IMR-90 (cell line): ENCODE measurements around the gene PAAF1. TPM values are rescaled to one million over a fixed set of nuclear protein-coding genes. Genes with fewer than 3 reads are reported as not detected.

Experiments used
- ATAC-seq: fragments of 200-7000 bp; cut with Tn5 transposase; 2 replicates; pipeline ENCODE4 v1.9.1; 2020; ENCODE audit warnings: low read depth, mild to moderate bottlenecking, moderate library complexity
- BruUV-seq: library from RNA; stranded (reverse); fragments of 400-500 nt; replicated peaks from 2 replicates; lab custom pipeline; 2021; lab: Mats Ljungman, UMichigan
- CTCF ChIA-PET: fragments of 300-600 bp; formaldehyde crosslinking; extraction: SDS; loops from one replicate; lab custom pipeline; 2021; ENCODE audit warnings: antibody characterized with exemption; lab: Yijun Ruan, JAX
- POLR2A ChIA-PET: fragments of 300-600 bp; sonication (Branson Sonifier 250); formaldehyde crosslinking; loops from one replicate; lab custom pipeline; 2022; ENCODE audit warnings: antibody characterized with exemption; ENCODE audit not compliant: unreplicated experiment; lab: Charles Lee
- DNase-seq: peaks from one replicate; pipeline ENCODE4 v3.0.0; 2013
- H2AFZ ChIP-seq: replicated peaks from 2 replicates; pipeline ENCODE3; 2013; ENCODE audit warnings: low read length, mild to moderate bottlenecking; ENCODE audit not compliant: poor library complexity
- H2AK5ac ChIP-seq: 2 replicates; pipeline ENCODE4 v1.6.1; 2013; ENCODE audit warnings: low read depth, low read length, inconsistent platforms
- H2AK9ac ChIP-seq: replicated peaks from 2 replicates; pipeline ENCODE3; 2013; ENCODE audit warnings: mild to moderate bottlenecking, low read depth, low read length, moderate library complexity; ENCODE audit not compliant: poor library complexity
- H2BK120ac ChIP-seq: 2 replicates; pipeline ENCODE4 v1.6.1; 2013; ENCODE audit warnings: low read depth, low read length, inconsistent platforms
- H2BK15ac ChIP-seq: 3 replicates; pipeline ENCODE4 v1.6.1; 2013; ENCODE audit warnings: low read depth, low read length, inconsistent platforms
- H2BK20ac ChIP-seq: 2 replicates; pipeline ENCODE4 v1.6.1; 2013; ENCODE audit warnings: low read depth, mild to moderate bottlenecking, inconsistent platforms, low read length, moderate library complexity
- H2BK5ac ChIP-seq: 2 replicates; pipeline ENCODE4 v1.6.1; 2013; ENCODE audit warnings: mild to moderate bottlenecking, low read depth, low read length, inconsistent platforms; ENCODE audit not compliant: poor library complexity, severe bottlenecking
- H3K14ac ChIP-seq: replicated peaks from 2 replicates; pipeline ENCODE4 v1.6.1; 2013; ENCODE audit warnings: low read depth, low read length, inconsistent platforms
- H3K18ac ChIP-seq: 2 replicates; pipeline ENCODE4 v1.6.1; 2013; ENCODE audit warnings: low read depth, low read length, control low read depth
- H3K23ac ChIP-seq: 2 replicates; pipeline ENCODE4 v1.6.1; 2013; ENCODE audit warnings: low read depth, low read length, inconsistent platforms
- H3K27ac ChIP-seq: 2 replicates; pipeline ENCODE4 v1.5.1; 2013; ENCODE audit warnings: mild to moderate bottlenecking, control low read depth, low read length; ENCODE audit not compliant: insufficient read depth
- H3K27me3 ChIP-seq: 2 replicates; pipeline ENCODE4 v1.6.1; 2013; ENCODE audit warnings: low read length; ENCODE audit not compliant: control insufficient read depth, insufficient read depth
- H3K36me3 ChIP-seq: 2 replicates; pipeline ENCODE4 v1.6.1; 2013; ENCODE audit warnings: low read length, mixed read lengths; ENCODE audit not compliant: control insufficient read depth, insufficient read depth
- H3K4ac ChIP-seq: 2 replicates; pipeline ENCODE4 v1.6.1; 2013; ENCODE audit warnings: low read depth, low read length, inconsistent platforms
- H3K4me1 ChIP-seq: 2 replicates; pipeline ENCODE4 v1.6.1; 2013; ENCODE audit warnings: low read length, mixed read lengths; ENCODE audit not compliant: control insufficient read depth, insufficient read depth
- H3K4me2 ChIP-seq: 2 replicates; pipeline ENCODE4 v1.6.1; 2013; ENCODE audit warnings: low read depth, mild to moderate bottlenecking, control low read depth, low read length, moderate library complexity
- H3K4me3 ChIP-seq: 2 replicates; pipeline ENCODE4 v1.5.1; 2013; ENCODE audit warnings: low read depth, mild to moderate bottlenecking, control low read depth, low read length, moderate library complexity; ENCODE audit not compliant: insufficient read depth
- H3K56ac ChIP-seq: 2 replicates; pipeline ENCODE4 v1.6.1; 2013; ENCODE audit warnings: low read length, inconsistent platforms; ENCODE audit not compliant: insufficient read depth; ENCODE audit errors: extremely low read depth
- H3K79me1 ChIP-seq, 2 experiments: 2 replicates each; pipeline ENCODE4 v1.6.1; 2013; ENCODE audit warnings: low read length in 2 of 2, inconsistent platforms in 1 of 2, low read depth in 1 of 2
- H3K9ac ChIP-seq: 2 replicates; pipeline ENCODE4 v1.6.1; 2013; ENCODE audit warnings: low read depth, low read length, control low read depth
- H3K9me1 ChIP-seq: 2 replicates; pipeline ENCODE4 v1.6.1; 2013; ENCODE audit warnings: low read length, inconsistent platforms; ENCODE audit not compliant: insufficient read depth
- H3K9me3 ChIP-seq: 2 replicates; pipeline ENCODE4 v1.6.1; 2013; ENCODE audit warnings: low read length; ENCODE audit not compliant: control insufficient read depth, insufficient read depth
- H4K20me1 ChIP-seq: 2 replicates; pipeline ENCODE4 v1.6.1; 2013; ENCODE audit warnings: low read length, inconsistent platforms; ENCODE audit not compliant: insufficient read depth
- H4K5ac ChIP-seq: 2 replicates; pipeline ENCODE4 v1.6.1; 2013; ENCODE audit warnings: mild to moderate bottlenecking, low read depth, low read length, control low read depth
- H4K8ac ChIP-seq, 2 experiments: 2 replicates each; pipeline ENCODE4 v1.6.1; 2013; ENCODE audit warnings: low read depth in 2 of 2, low read length in 2 of 2, control low read depth in 1 of 2, inconsistent platforms in 1 of 2
- H4K91ac ChIP-seq: 2 replicates; pipeline ENCODE4 v1.6.1; 2013; ENCODE audit warnings: low read depth, low read length, inconsistent platforms; ENCODE audit not compliant: insufficient read depth
- CEBPB ChIP-seq: IDR thresholded peaks from 2 replicates; pipeline ENCODE4 v1.6.1; 2012; ENCODE audit warnings: low read depth, low read length, improper control_type of control experiment
- CHD1 ChIP-seq: IDR thresholded peaks from 2 replicates; pipeline ENCODE4 v1.6.1; 2012; ENCODE audit warnings: low read depth, low read length, improper control_type of control experiment
- MAFK ChIP-seq: IDR thresholded peaks from 2 replicates; pipeline ENCODE4 v1.6.1; 2012; ENCODE audit warnings: low read depth, low read length, improper control_type of control experiment
- MXI1 ChIP-seq: IDR thresholded peaks from 2 replicates; pipeline ENCODE4 v1.6.1; 2012; ENCODE audit warnings: low read depth, mild to moderate bottlenecking, low read length, moderate library complexity, borderline replicate concordance
- NFE2L2 ChIP-seq: fragments of 150-350 bp; IDR thresholded peaks from 2 replicates; pipeline ENCODE4 v1.6.1; 2016; ENCODE audit warnings: low read depth, mild to moderate bottlenecking, low read length
- SMC3 ChIP-seq: fragments of 150-350 bp; IDR thresholded peaks from 2 replicates; pipeline ENCODE4 v1.6.1; 2016; ENCODE audit warnings: low read depth, mild to moderate bottlenecking, antibody characterized with exemption, low read length, moderate library complexity
- WGBS, 2 experiments: methylation state at CpG; one replicate each; pipeline versions ENCODE4 v1.1.5 to v1.1.7; 2013; ENCODE audit warnings: missing lambda C conversion rate in 2 of 2; ENCODE audit not compliant: insufficient read length in 1 of 2; ENCODE audit errors: extremely low coverage in 2 of 2; 5-methylcytosine and 5-hydroxymethylcytosine counted together
- dilution Hi-C: fragments of 300-500 bp; cut with HindIII; formaldehyde crosslinking; loops from one replicate; pipeline ENCODE4 v1.14.3; 2018; ENCODE audit warnings: low sequenced_read_pairs; ENCODE audit not compliant: unreplicated experiment
- in situ Hi-C: fragments of 300-500 bp; cut with MboI; formaldehyde crosslinking; loops from 3 replicates; pipeline ENCODE4 v1.14.3; 2019; ENCODE audit warnings: low sequenced_read_pairs, inconsistent platforms, mixed read lengths
- intact Hi-C: fragments of 100-400 bp; cut with micrococcal nuclease; formaldehyde crosslinking; loops from 2 replicates; pipeline ENCODE4 v1.10.0; 2022
- polyA plus RNA-seq, 3 experiments: library from polyadenylated mRNA; depleted of rRNA; stranded (reverse); fragments of >200 nt; gene quantifications; 2 replicates each; pipeline ENCODE4 v1.2.3, GENCODE V29; 2012; ENCODE audit warnings: low replicate concordance in 1 of 3
- total RNA-seq: library from RNA; depleted of rRNA; stranded (reverse); fragments of >200 nt; gene quantifications from 2 replicates; pipeline ENCODE4 v1.2.3, GENCODE V29; 2012

Gene PAAF1
- total and polyA plus RNA-seq, 2 of the 4 experiments (the other 2 are of a cell fraction): 15.1 to 16.4 TPM

GRCh38 chr11:73889019-73889418, 12.2 kb downstream of the PAAF1 start:
- dilution Hi-C loops: no loop called here
- Histone ChIP-seq H3K9me3 (no peaks in the 10 kb centered on the region), H2BK20ac (no peak overlapping the region), H2AK5ac (no peak overlapping the region), H3K79me1 (peaks cover 1 to 3% of the 10 kb centered on the region in 2 experiments; a peak in 2 of 4 replicates), H2BK15ac (no peak overlapping the region), H2BK120ac (no peak overlapping the region), H3K14ac (no peak overlapping the region), H3K4me3 (no peak overlapping the region), H3K27ac (no peak overlapping the region), H4K8ac (no peak overlapping the region), H3K56ac (no peak overlapping the region), H3K9me1 (no peaks in the 10 kb centered on the region), H4K5ac (no peak overlapping the region), H3K9ac (no peak overlapping the region), H3K23ac (no peak overlapping the region), H4K91ac (no peak overlapping the region), H3K36me3 (peaks cover 7% of the 10 kb centered on the region), H3K4ac (no peak overlapping the region), H4K20me1 (no peaks in the 10 kb centered on the region), H2BK5ac (no peak overlapping the region), H3K27me3 (no peaks in the 10 kb centered on the region), H2AK9ac (no peak overlapping the region), H3K18ac (no peak overlapping the region), H2AFZ (no peak overlapping the region), H3K4me1 (peaks cover 2% of the 10 kb centered on the region; the same call in 1 of the 2 replicates), H3K4me2 (0 out of 2 replicates have a peak overlapping the region, but pooled peaks have one; percentile 4)
- TF ChIP-seq NFE2L2 (no peak), CEBPB (peak; percentile 49; the same call in 1 of the 2 replicates), SMC3 (no peak), MAFK (no peak), CHD1 (no peak), MXI1 (no peak)
- intact Hi-C loops: no loop called here
- CTCF ChIA-PET: interaction anchor here (0.6 kb wide), 1 partner anchor 125 kb away, joined by 6 read pairs; no protein-coding TSS in a partner anchor
- DNase-seq (peak; percentile 37), ATAC-seq (no peak)
- POLR2A ChIA-PET: no interaction called here
- BruUV-seq: no TSS peak
- in situ Hi-C loops: no loop called here
- no CpG with 5 or more reads among the region's 1 CpG for WGBS, 2 experiments
